Endothelial cell of umbilical vein (primary cell): ENCODE results near the gene SLC11A1. TPM values are rescaled to one million over a fixed set of nuclear protein-coding genes. Genes with fewer than 3 reads are reported as not detected.

Experiments
- BruUV-seq: library from RNA; stranded (reverse); fragments of 400-500 nt; replicated peaks from 2 replicates; lab custom pipeline; 2021; lab: Mats Ljungman, UMichigan
- CTCF ChIA-PET: fragments of 300-600, 350-600 bp; sonication (Branson Sonifier 250); formaldehyde crosslinking; loops from one replicate; lab custom pipeline; 2021; ENCODE audit warnings: antibody characterized with exemption, inconsistent platforms; lab: Charles Lee
- POLR2A ChIA-PET: fragments of 300-600, 350-600 bp; sonication (Branson Sonifier 250); formaldehyde crosslinking; loops from one replicate; lab custom pipeline; 2021; ENCODE audit warnings: antibody characterized with exemption, inconsistent platforms; lab: Charles Lee
- DNase-seq: peaks from one replicate; pipeline ENCODE4 v3.0.0-alpha.2; 2011; ENCODE audit warnings: low read depth, low spot score
- FAIRE-seq: peaks from 2 replicates; lab custom pipeline; 2011; peaks lifted over from hg19 to GRCh38; lab: Jason Lieb, UNC
- H2AFZ ChIP-seq: 2 replicates; pipeline ENCODE4 v1.6.0; 2012; ENCODE audit warnings: low read depth, low read length, control low read depth, inconsistent platforms
- H3K27ac ChIP-seq: 2 replicates; pipeline ENCODE4 v1.5.1; 2011; ENCODE audit warnings: low read depth, mild to moderate bottlenecking, control low read depth, low read length, moderate library complexity; ENCODE audit not compliant: insufficient read depth
- H3K27me3 ChIP-seq, 2 experiments: 2 replicates each; pipeline versions ENCODE4 v1.6.0 to v1.6.1; 2011; ENCODE audit warnings: low read length in 2 of 2, mixed read lengths in 1 of 2; ENCODE audit not compliant: control insufficient read depth in 2 of 2, insufficient read depth in 2 of 2
- H3K36me3 ChIP-seq, 2 experiments: 2 replicates in 1 of 2; 3 replicates in 1 of 2; pipeline ENCODE4 v1.5.1; 2011; ENCODE audit warnings: low read length in 2 of 2, mild to moderate bottlenecking in 1 of 2, moderate library complexity in 1 of 2; ENCODE audit not compliant: control insufficient read depth in 2 of 2, insufficient read depth in 2 of 2; ENCODE audit errors: extremely low read depth in 1 of 2
- H3K4me1 ChIP-seq: 3 replicates; pipeline ENCODE4 v1.5.1; 2011; ENCODE audit warnings: mild to moderate bottlenecking, low read length; ENCODE audit not compliant: control insufficient read depth, insufficient read depth; ENCODE audit errors: extremely low read depth
- H3K4me2 ChIP-seq: 2 replicates; pipeline ENCODE4 v1.6.1; 2011; ENCODE audit warnings: low read length, control low read depth, mixed read lengths; ENCODE audit not compliant: insufficient read depth
- H3K4me3 ChIP-seq, 3 experiments: fragments of 200-600 bp in 1 of 3; sonication (generic), shearing (Covaris generic) in 1 of 3; replicated peaks in 1 of 3; 2 replicates each; pipeline ENCODE4 v1.5.1; 2011 to 2016; ENCODE audit warnings: control low read depth in 3 of 3, low read length in 3 of 3, mild to moderate bottlenecking in 2 of 3, inconsistent platforms in 1 of 3, low read depth in 1 of 3, moderate library complexity in 1 of 3; ENCODE audit not compliant: insufficient read depth in 1 of 3
- H3K79me2 ChIP-seq: 2 replicates; pipeline ENCODE4 v1.6.0; 2012; ENCODE audit warnings: low read length, inconsistent platforms; ENCODE audit not compliant: control insufficient read depth, insufficient read depth
- H3K9ac ChIP-seq: replicated peaks from 2 replicates; pipeline ENCODE3; 2011; ENCODE audit warnings: low read length, control low read depth; ENCODE audit not compliant: insufficient read depth; ENCODE audit errors: extremely low read depth
- H3K9me1 ChIP-seq: replicated peaks from 3 replicates; pipeline ENCODE4 v1.6.0; 2011; ENCODE audit warnings: mild to moderate bottlenecking, low read length; ENCODE audit not compliant: control insufficient read depth, insufficient read depth; ENCODE audit errors: extremely low read depth
- H3K9me3 ChIP-seq: replicated peaks from 2 replicates; pipeline ENCODE4 v1.5.1; 2012; ENCODE audit warnings: low read length, inconsistent platforms; ENCODE audit not compliant: control insufficient read depth, insufficient read depth
- H4K20me1 ChIP-seq: replicated peaks from 2 replicates; pipeline ENCODE3; 2011; ENCODE audit warnings: mild to moderate bottlenecking, low read length; ENCODE audit not compliant: control insufficient read depth, insufficient read depth; ENCODE audit errors: extremely low read depth
- EZH2 ChIP-seq: IDR thresholded peaks from 2 replicates; pipeline ENCODE4 v1.6.1; 2012; ENCODE audit warnings: borderline replicate concordance, low read depth, mild to moderate bottlenecking, moderate library complexity, low read length, inconsistent platforms; ENCODE audit not compliant: severe bottlenecking
- FOS ChIP-seq: IDR thresholded peaks from 2 replicates; pipeline ENCODE4 v1.6.1; 2011; ENCODE audit warnings: mild to moderate bottlenecking, low read length, moderate library complexity, borderline replicate concordance; ENCODE audit not compliant: insufficient read depth
- GATA2 ChIP-seq: IDR thresholded peaks from 2 replicates; pipeline ENCODE4 v1.7.0; 2011; ENCODE audit warnings: low read depth, mild to moderate bottlenecking, moderate library complexity, mixed read lengths, low read length; ENCODE audit not compliant: insufficient read length, insufficient read depth
- JUN ChIP-seq: IDR thresholded peaks from 2 replicates; pipeline ENCODE4 v1.6.1; 2011; ENCODE audit warnings: borderline replicate concordance, low read depth; ENCODE audit not compliant: insufficient read length, insufficient read depth
- MYC ChIP-seq: IDR thresholded peaks from one replicate; pipeline ENCODE4 v1.6.1; 2011; ENCODE audit warnings: mild to moderate bottlenecking, low read depth, low read length
- POLR2A ChIP-seq: IDR thresholded peaks from 2 replicates; pipeline ENCODE4 v1.6.1; 2012; ENCODE audit warnings: low read depth, mild to moderate bottlenecking, control low read depth, low read length
- POLR2AphosphoS5 ChIP-seq: IDR thresholded peaks from 2 replicates; pipeline ENCODE4 v1.6.1; 2012; ENCODE audit warnings: low read depth, mild to moderate bottlenecking, control low read depth, low read length, moderate library complexity; ENCODE audit not compliant: insufficient read depth
- dilution Hi-C: fragments of 300-500 bp; cut with MboI; formaldehyde crosslinking; loops from one replicate; pipeline ENCODE4 v1.15.0; 2019; ENCODE audit warnings: low sequenced_read_pairs; ENCODE audit not compliant: extremely low pct_ligation_motif_present
- intact Hi-C: fragments of 100-400 bp; cut with micrococcal nuclease; formaldehyde crosslinking; loops from one replicate; pipeline ENCODE4 v1.10.0; 2022
- polyA plus RNA-seq, 4 experiments: library from polyadenylated mRNA; depleted of rRNA in 3 of 4; stranded (reverse) in 3 of 4; unstranded in 1 of 4; fragments of >200 nt; gene quantifications; 2 replicates each; pipeline versions ENCODE4 v1.2.1 to v1.2.3, GENCODE V29; 2011 to 2012; ENCODE audit warnings: missing spikeins in 1 of 4
- total RNA-seq: library from RNA; stranded (reverse); gene quantifications from 2 replicates; pipeline ENCODE4 v1.2.3, GENCODE V29; 2021
- TF ChIP-seq, protein P1 (sequence below), 2 donors: IDR thresholded peaks; 1 replicate in 1 of 2; 2 replicates in 1 of 2; pipeline ENCODE4 v1.5.1; 2011; ENCODE audit warnings: low read length in 2 of 2, mild to moderate bottlenecking in 2 of 2, moderate library complexity in 2 of 2, control low read depth in 1 of 2, inconsistent platforms in 1 of 2, low read depth in 1 of 2; ENCODE audit not compliant: insufficient read depth in 1 of 2; ENCODE audit errors: extremely low read depth in 1 of 2
- TF ChIP-seq, protein P2 (sequence below): IDR thresholded peaks from 2 replicates; pipeline ENCODE4 v1.6.1; 2011; ENCODE audit not compliant: insufficient read depth, insufficient read length

SLC11A1 gene
- total and polyA plus RNA-seq, 2 donors (not counting 3 experiments of a cell fraction or from before 2014, with no cell fraction given): 0.03 TPM; not detected in 1

- dilution Hi-C loops: no loop called here
- Histone ChIP-seq H3K9me1 (no peaks in the 10 kb centered on the region), H3K27me3 (no peaks in the 10 kb centered on the region), H3K9ac (peak overlapping the region; percentile 34), H4K20me1 (no peaks in the 10 kb centered on the region), H3K4me3 (peak overlapping the region; percentile 15 to 55 (median 46)), H3K4me1 (peaks cover 26% of the 10 kb centered on the region), H3K9me3 (no peaks in the 10 kb centered on the region), H3K36me3 (no peaks in the 10 kb centered on the region), H3K79me2 (peaks cover 5% of the 10 kb centered on the region), H3K27ac (no peak overlapping the region), H3K4me2 (peak overlapping the region; percentile 83), H2AFZ (peak overlapping the region; percentile 76)
- CTCF ChIA-PET: interaction anchor here (0.7 to 5.7 kb wide), 15 partner anchors 27 to 452 kb away, joined by 3 to 99 read pairs (median 5); partner anchors contain the start of genes AAMP, CATIP and PNKD
- peak; percentile 18 for FAIRE-seq
- POLR2A ChIA-PET: interaction anchor here (1.5 kb wide), 1 partner anchor 72 kb away, joined by 3 read pairs; no protein-coding TSS in a partner anchor
- no peak for DNase-seq
- intact Hi-C loops: loop anchor here (5.0 kb wide), 1 partner anchor 237 kb away; no protein-coding TSS in a partner anchor
- TF ChIP-seq, protein P1, sequence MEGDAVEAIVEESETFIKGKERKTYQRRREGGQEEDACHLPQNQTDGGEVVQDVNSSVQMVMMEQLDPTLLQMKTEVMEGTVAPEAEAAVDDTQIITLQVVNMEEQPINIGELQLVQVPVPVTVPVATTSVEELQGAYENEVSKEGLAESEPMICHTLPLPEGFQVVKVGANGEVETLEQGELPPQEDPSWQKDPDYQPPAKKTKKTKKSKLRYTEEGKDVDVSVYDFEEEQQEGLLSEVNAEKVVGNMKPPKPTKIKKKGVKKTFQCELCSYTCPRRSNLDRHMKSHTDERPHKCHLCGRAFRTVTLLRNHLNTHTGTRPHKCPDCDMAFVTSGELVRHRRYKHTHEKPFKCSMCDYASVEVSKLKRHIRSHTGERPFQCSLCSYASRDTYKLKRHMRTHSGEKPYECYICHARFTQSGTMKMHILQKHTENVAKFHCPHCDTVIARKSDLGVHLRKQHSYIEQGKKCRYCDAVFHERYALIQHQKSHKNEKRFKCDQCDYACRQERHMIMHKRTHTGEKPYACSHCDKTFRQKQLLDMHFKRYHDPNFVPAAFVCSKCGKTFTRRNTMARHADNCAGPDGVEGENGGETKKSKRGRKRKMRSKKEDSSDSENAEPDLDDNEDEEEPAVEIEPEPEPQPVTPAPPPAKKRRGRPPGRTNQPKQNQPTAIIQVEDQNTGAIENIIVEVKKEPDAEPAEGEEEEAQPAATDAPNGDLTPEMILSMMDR (IDR thresholded peaks at IDR 0.05; ENCODE audit: extremely low read depth in 1 of 2, insufficient read depth in 1 of 2, low read depth in 1 of 2, low read length in 2 of 2): no peak
- TF ChIP-seq EZH2 (no peak), JUN (no peak), FOS (no peak), POLR2AphosphoS5 (no peak), GATA2 (no peak), POLR2A (no peak), MYC (no peak)
- TF ChIP-seq, protein P2, sequence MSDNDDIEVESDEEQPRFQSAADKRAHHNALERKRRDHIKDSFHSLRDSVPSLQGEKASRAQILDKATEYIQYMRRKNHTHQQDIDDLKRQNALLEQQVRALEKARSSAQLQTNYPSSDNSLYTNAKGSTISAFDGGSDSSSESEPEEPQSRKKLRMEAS: no peak
- no TSS peak for BruUV-seq
Observed at GRCh38 chr2:218395456-218395825, 13.4 kb downstream of the SLC11A1 start.
